SU-DHL-6 (cell line): ENCODE results near the gene CD19.

ENCODE experiments used
- H2AFZ ChIP-seq: fragments of 200-600 bp; sonication (generic); 2 replicates; pipeline ENCODE4 v1.6.1; 2014; ENCODE audit warnings: low read depth, mild to moderate bottlenecking, moderate library complexity, mixed read lengths, antibody characterized with exemption, low read length; ENCODE audit not compliant: severe bottlenecking
- H3F3A ChIP-seq: fragments of 200-600 bp; shearing (Covaris generic); 2 replicates; pipeline ENCODE4 v1.6.0; 2016; ENCODE audit warnings: antibody characterized with exemption, mild to moderate bottlenecking; ENCODE audit not compliant: insufficient read depth
- H3K27ac ChIP-seq: fragments of 200-600 bp; sonication (generic); 2 replicates; pipeline ENCODE4 v1.5.1; 2016; ENCODE audit warnings: low read depth, mild to moderate bottlenecking, low read length, moderate library complexity, mixed read lengths
- H3K27me3 ChIP-seq: fragments of 200-600 bp; sonication (generic), shearing (Covaris generic); 2 replicates; pipeline ENCODE4 v1.6.0; 2014; ENCODE audit warnings: mild to moderate bottlenecking, low read length
- H3K36me3 ChIP-seq: fragments of 200-600 bp; sonication (generic); 2 replicates; pipeline ENCODE4 v1.6.1; 2014; ENCODE audit warnings: mild to moderate bottlenecking, low read length, mixed read lengths
- H3K4me2 ChIP-seq: fragments of 300-600, 200-600 bp; shearing (Covaris generic), sonication (generic); 2 replicates; pipeline ENCODE4 v1.6.0; 2014; ENCODE audit warnings: low read length, low read depth, mild to moderate bottlenecking; ENCODE audit not compliant: poor library complexity, severe bottlenecking
- H3K4me3 ChIP-seq: fragments of 200-600 bp; sonication (generic); 2 replicates; pipeline ENCODE4 v1.5.1; 2014; ENCODE audit warnings: antibody characterized with exemption, low read length, mild to moderate bottlenecking, mixed read lengths; ENCODE audit not compliant: insufficient read depth, poor library complexity, severe bottlenecking
- H3K79me2 ChIP-seq: fragments of 200-600 bp; sonication (generic); 2 replicates; pipeline ENCODE4 v1.6.1; 2014; ENCODE audit warnings: mild to moderate bottlenecking, low read length, moderate library complexity; ENCODE audit not compliant: insufficient read depth
- H3K9ac ChIP-seq: fragments of 200-600 bp; sonication (generic); 2 replicates; pipeline ENCODE4 v1.7.0; 2014; ENCODE audit warnings: mild to moderate bottlenecking, low read length
- H3K9me2 ChIP-seq: fragments of 200-600 bp; sonication (generic); replicated peaks from 2 replicates; pipeline ENCODE4 v1.6.1; 2014; ENCODE audit warnings: low read length; ENCODE audit not compliant: insufficient read depth
- H3K9me3 ChIP-seq: fragments of 200-600 bp; sonication (generic); 2 replicates; pipeline ENCODE4 v1.6.1; 2014; ENCODE audit warnings: low read length, mixed read lengths; ENCODE audit not compliant: insufficient read depth
- H4K20me1 ChIP-seq: fragments of 200-600 bp; sonication (generic); 2 replicates; pipeline ENCODE4 v1.6.1; 2014; ENCODE audit warnings: low read depth, mild to moderate bottlenecking, antibody characterized with exemption, low read length, moderate library complexity, mixed read lengths
- CTCF ChIP-seq: fragments of 200-600 bp; sonication (generic); IDR thresholded peaks from one replicate; pipeline ENCODE4 v1.5.1; 2017; ENCODE audit warnings: antibody characterized with exemption, mild to moderate bottlenecking, low read length, moderate library complexity; ENCODE audit not compliant: insufficient read depth, poor library complexity, severe bottlenecking
- EZH2phosphoT487 ChIP-seq: fragments of 200-600 bp; sonication (generic), shearing (Covaris generic); conservative IDR thresholded peaks from 2 replicates; pipeline ENCODE4 v1.6.1; 2018; ENCODE audit warnings: mild to moderate bottlenecking, antibody characterized with exemption, low read length, moderate library complexity, mixed read lengths

CD19 gene

GRCh38 chr16:28901862-28902261 lies 29.9 kb upstream of the CD19 start:
- no peak overlapping the region for H3K4me3 ChIP-seq

GRCh38 chr16:28902909-28903308 lies 28.9 kb upstream of the CD19 start:
- Histone ChIP-seq H3K4me3 (no peak overlapping the region), H3K9ac (no peak overlapping the region), H4K20me1 (no peaks in the 10 kb centered on the region), H2AFZ (no peak overlapping the region), H3K9me3 (no peaks in the 10 kb centered on the region), H3F3A (no peaks in the 10 kb centered on the region), H3K36me3 (no peaks in the 10 kb centered on the region), H3K79me2 (no peaks in the 10 kb centered on the region), H3K9me2 (no peaks in the 10 kb centered on the region), H3K4me2 (no peak overlapping the region), H3K27me3 (no peaks in the 10 kb centered on the region), H3K27ac (no peak overlapping the region)
- no peak for TF ChIP-seq EZH2phosphoT487
- TF ChIP-seq CTCF: no peak

More at GRCh38 chr16:28901862-28902261, 29.9 kb upstream of the CD19 start:
- Histone ChIP-seq H3K9me2 (no peaks in the 10 kb centered on the region), H2AFZ (no peak overlapping the region), H3K9ac (no peak overlapping the region), H3F3A (no peaks in the 10 kb centered on the region), H3K79me2 (no peaks in the 10 kb centered on the region), H3K9me3 (no peaks in the 10 kb centered on the region), H3K36me3 (no peaks in the 10 kb centered on the region), H3K27me3 (no peaks in the 10 kb centered on the region), H3K27ac (no peak overlapping the region), H4K20me1 (no peaks in the 10 kb centered on the region), H3K4me2 (no peak overlapping the region)
- no peak for TF ChIP-seq EZH2phosphoT487
- TF ChIP-seq CTCF: no peak

- TF ChIP-seq EZH2phosphoT487 (no peak), CTCF (no peak)
- no peaks in the 10 kb centered on the region for H3K79me2 ChIP-seq
- no peak overlapping the region for H3K4me3 ChIP-seq
- H3K9me2 ChIP-seq: no peaks in the 10 kb centered on the region
- H3K9me3 ChIP-seq: no peaks in the 10 kb centered on the region
- H3F3A ChIP-seq: no peaks in the 10 kb centered on the region
- H3K9ac ChIP-seq: no peak overlapping the region
- no peak overlapping the region for H3K4me2 ChIP-seq
- no peaks in the 10 kb centered on the region for H3K27me3 ChIP-seq
- H2AFZ ChIP-seq: no peak overlapping the region
- H4K20me1 ChIP-seq: no peaks in the 10 kb centered on the region
- no peak overlapping the region for H3K27ac ChIP-seq
- H3K36me3 ChIP-seq: no peaks in the 10 kb centered on the region
These were observed 28.3 kb upstream of the CD19 start for GRCh38 chr16:28903344-28904042.
